ENCODE results near the gene MEA1. TPM values are rescaled to one million over a fixed set of nuclear protein-coding genes. Genes with fewer than 3 reads are reported as not detected.

Gene MEA1
- total RNA-seq, 1 experiment from 2014 or later = 131 TPM

GRCh38 chr6:43020847-43021246 is 7.1 kb upstream of the MEA1 start:
- Histone ChIP-seq H2AFZ (ENCODE audit: low read length) (peak overlapping the region; percentile 72), H3K9me3 (ENCODE audit: low read length) (no peaks in the 10 kb centered on the region), H3F3A (ENCODE audit: low read length, unreplicated experiment) (no peaks in the 10 kb centered on the region), H3K36me3 (ENCODE audit: low read depth, low read length) (peaks cover 29% of the 10 kb centered on the region), H3K9ac (ENCODE audit: low read length) (peak overlapping the region; percentile 90), H3K4me1 (ENCODE audit: insufficient read depth, low read length) (peaks cover 16% of the 10 kb centered on the region), H3K9me2 (replicated peaks; ENCODE audit: low read length) (no peaks in the 10 kb centered on the region), H3K4me2 (ENCODE audit: low read length) (peak overlapping the region; percentile 81), H3K4me3 (ENCODE audit: low read length) (peak overlapping the region; percentile 91), H3K79me2 (ENCODE audit: low read length) (peaks cover 46% of the 10 kb centered on the region), H3K27me3 (ENCODE audit: low read length) (no peaks in the 10 kb centered on the region), H3K27ac (ENCODE audit: low read length) (peak overlapping the region; percentile 50), H4K20me1 (ENCODE audit: low read length) (no peaks in the 10 kb centered on the region)
- intact Hi-C loops (cut with micrococcal nuclease) = no loop called here
- DNase-seq = no peak
- ChIA-PET POLR2A (ENCODE audit: unreplicated experiment) (no interaction called here), CTCF (no interaction called here)
- ATAC-seq = peak; percentile 17; the same call in 1 of the 2 replicates
- TSS peak; percentile 98 for BruUV-seq (replicated peaks)
- TF ChIP-seq EZH2phosphoT487 (IDR thresholded peaks at IDR 0.05; ENCODE audit: borderline replicate concordance, low read length) (no peak), EZH2 (IDR thresholded peaks at IDR 0.05; ENCODE audit: low read length, unreplicated experiment) (no peak), CTCF (conservative IDR thresholded peaks at IDR 0.05; ENCODE audit: low read depth, low read length) (no peak)

GRCh38 chr6:43020052-43020705 is 6.4 kb upstream of the MEA1 start:
- intact Hi-C loops (cut with micrococcal nuclease) = no loop called here

More at GRCh38 chr6:43020052-43020705, 6.4 kb upstream of the MEA1 start:
- peaks cover 25% of the 10 kb centered on the region for H3K36me3 ChIP-seq (ENCODE audit: low read depth, low read length)
- BruUV-seq (replicated peaks) = no TSS peak
- no peak overlapping the region for H3K4me2 ChIP-seq (ENCODE audit: low read length)
- no peak overlapping the region for H3K27ac ChIP-seq (ENCODE audit: low read length)
- ChIA-PET POLR2A (ENCODE audit: unreplicated experiment) (no interaction called here), CTCF (no interaction called here)
- no peaks in the 10 kb centered on the region for H3K27me3 ChIP-seq (ENCODE audit: low read length)
- H3K4me1 ChIP-seq (ENCODE audit: insufficient read depth, low read length) = peaks cover 16% of the 10 kb centered on the region
- no peaks in the 10 kb centered on the region for H4K20me1 ChIP-seq (ENCODE audit: low read length)
- no peak overlapping the region for H3K4me3 ChIP-seq (ENCODE audit: low read length)
- ATAC-seq (no peak), DNase-seq (no peak)
- no peak for TF ChIP-seq CTCF (conservative IDR thresholded peaks at IDR 0.05; ENCODE audit: low read depth, low read length)
- no peak for TF ChIP-seq EZH2 (IDR thresholded peaks at IDR 0.05; ENCODE audit: low read length, unreplicated experiment)
- no peak for TF ChIP-seq EZH2phosphoT487 (IDR thresholded peaks at IDR 0.05; ENCODE audit: borderline replicate concordance, low read length)
- no peak overlapping the region for H2AFZ ChIP-seq (ENCODE audit: low read length)
- no peaks in the 10 kb centered on the region for H3K9me3 ChIP-seq (ENCODE audit: low read length)
- H3K9me2 ChIP-seq (replicated peaks; ENCODE audit: low read length) = no peaks in the 10 kb centered on the region
- H3F3A ChIP-seq (ENCODE audit: low read length, unreplicated experiment) = no peaks in the 10 kb centered on the region
- peaks cover 52% of the 10 kb centered on the region for H3K79me2 ChIP-seq (ENCODE audit: low read length)
- no peak overlapping the region for H3K9ac ChIP-seq (ENCODE audit: low read length)

Measured in PC-3 (cell line).